ENCODE results near the gene CCDC192. TPM values are rescaled to one million over a fixed set of nuclear protein-coding genes. Genes with fewer than 3 reads are reported as not detected.
"Not testable (repeated sequence)": the region's sequence is repeated elsewhere in the genome, so short reads cannot be mapped to it uniquely, and the experiment has no call there.

The CCDC192 gene
- total RNA-seq, 1 experiment from 2014 or later, result not detected

GRCh38 chr5:127685662-127686061 is 17.5 kb upstream of the CCDC192 start:
- no peaks in the 10 kb centered on the region for H3K36me3 ChIP-seq
- no peak overlapping the region for H3K4me3 ChIP-seq
- no peaks in the 10 kb centered on the region for H3K4me1 ChIP-seq
- DNase-seq, result no peak
- no peaks in the 10 kb centered on the region for H3K9me3 ChIP-seq (replicated peaks)
- no peak overlapping the region for H3K27ac ChIP-seq
- no peaks in the 10 kb centered on the region for H3K27me3 ChIP-seq

DNA sequence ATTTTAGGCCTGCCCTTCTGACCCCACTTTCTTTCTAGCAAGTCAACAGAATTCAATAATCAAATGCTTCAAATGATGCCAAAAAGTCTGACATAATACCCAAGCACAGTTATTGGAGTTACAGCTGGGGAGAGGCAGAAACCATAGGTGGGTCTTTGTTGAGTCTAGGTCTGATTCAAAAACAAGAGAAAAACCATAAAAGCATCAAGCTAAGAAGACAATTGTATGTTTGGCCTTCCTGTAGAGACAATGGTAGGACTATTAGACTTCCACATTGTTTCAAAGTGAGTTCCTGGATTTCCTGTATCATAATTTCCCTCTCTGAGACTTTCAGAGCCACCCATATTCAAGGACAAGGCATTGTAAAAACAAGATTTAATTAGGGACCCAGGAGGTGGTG is 16.8 kb upstream of the CCDC192 start:
- no peak overlapping the region for H3K27ac ChIP-seq
- H3K9me3 ChIP-seq (replicated peaks), result no peaks in the 10 kb centered on the region
- H3K4me3 ChIP-seq, result no peak overlapping the region
- no peaks in the 10 kb centered on the region for H3K4me1 ChIP-seq
- no peaks in the 10 kb centered on the region for H3K36me3 ChIP-seq
- DNase-seq, result no peak
- no peaks in the 10 kb centered on the region for H3K27me3 ChIP-seq

- no peak for DNase-seq
- Histone ChIP-seq H3K4me1 (no peaks in the 10 kb centered on the region), H3K36me3 (no peaks in the 10 kb centered on the region), H3K4me3 (no peak overlapping the region), H3K9me3 (replicated peaks) (0 out of 2 replicates have a peak, but pooled peaks cover under 1% of the 10 kb centered on the region), H3K27ac (no peak overlapping the region), H3K27me3 (no peaks in the 10 kb centered on the region; the same call in 1 of the 2 replicates)
Observed at GRCh38 chr5:127694518-127695171, 8.5 kb upstream of the CCDC192 start.

DNA sequence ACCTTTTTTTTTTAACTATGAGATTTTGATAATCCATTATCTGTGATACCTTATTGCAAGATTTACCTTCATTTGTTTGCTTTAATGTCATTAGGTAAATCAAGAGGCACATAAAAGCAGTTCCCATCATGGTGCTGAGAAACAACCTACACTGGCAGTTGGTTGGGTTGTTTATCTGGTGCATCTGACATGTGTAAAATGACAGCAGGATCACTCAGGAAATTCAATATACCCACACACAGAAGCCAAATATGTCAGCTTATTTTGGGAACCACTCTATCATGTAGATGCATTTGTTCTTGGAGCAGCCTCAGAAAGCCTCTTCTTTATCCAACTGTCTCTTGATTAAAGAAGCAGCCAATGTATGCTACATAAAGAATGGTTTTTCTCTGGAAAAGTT is 7.8 kb upstream of the CCDC192 start:
- Histone ChIP-seq H3K4me1 (no peaks in the 10 kb centered on the region), H3K27me3 (no peaks in the 10 kb centered on the region; the same call in 1 of the 2 replicates), H3K27ac (no peak overlapping the region), H3K9me3 (replicated peaks) (0 out of 2 replicates have a peak, but pooled peaks cover 2% of the 10 kb centered on the region), H3K36me3 (no peaks in the 10 kb centered on the region), H3K4me3 (no peak overlapping the region)
- DNase-seq, result no peak

DNA sequence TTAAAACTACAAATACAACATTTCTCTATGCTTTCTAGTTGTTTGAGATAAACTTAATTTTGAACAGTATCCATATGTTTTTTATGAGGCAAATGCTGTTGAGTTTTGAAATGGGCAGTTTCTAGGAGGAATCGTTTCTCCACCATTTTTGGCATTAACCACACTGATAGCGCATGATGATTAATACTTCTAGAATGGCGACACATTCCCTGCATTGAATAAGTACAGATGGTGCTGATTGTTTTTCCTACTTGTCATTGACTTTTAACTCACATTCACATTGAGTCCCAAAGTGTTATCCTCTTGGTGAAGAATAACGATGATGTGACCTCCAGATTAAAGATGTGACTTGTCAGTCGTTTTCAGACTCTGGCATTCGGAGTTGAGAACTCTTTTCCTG is 6.5 kb upstream of the CCDC192 start:
- no peak for DNase-seq
- no peaks in the 10 kb centered on the region; the same call in 1 of the 2 replicates for H3K27me3 ChIP-seq
- no peaks in the 10 kb centered on the region for H3K36me3 ChIP-seq
- H3K4me3 ChIP-seq, result no peak overlapping the region
- H3K27ac ChIP-seq, result no peak overlapping the region
- no peaks in the 10 kb centered on the region for H3K4me1 ChIP-seq
- H3K9me3 ChIP-seq (replicated peaks), result 0 out of 2 replicates have a peak, but pooled peaks cover 6% of the 10 kb centered on the region

- no peaks in the 10 kb centered on the region for H3K36me3 ChIP-seq
- H3K27me3 ChIP-seq, result no peaks in the 10 kb centered on the region; the same call in 1 of the 2 replicates
- H3K4me1 ChIP-seq, result no peaks in the 10 kb centered on the region
- no peak for DNase-seq
- H3K9me3 ChIP-seq (replicated peaks), result 0 out of 2 replicates have a peak, but pooled peaks cover 6% of the 10 kb centered on the region
- H3K27ac ChIP-seq, result no peak overlapping the region
- no peak overlapping the region for H3K4me3 ChIP-seq
Observed at GRCh38 chr5:127697894-127698600, 5.1 kb upstream of the CCDC192 start.

GRCh38 chr5:127699416-127699815 is 3.8 kb upstream of the CCDC192 start:
- no peak for DNase-seq
- Histone ChIP-seq H3K36me3 (no peaks in the 10 kb centered on the region), H3K27ac (no peak overlapping the region), H3K27me3 (no peaks in the 10 kb centered on the region; the same call in 1 of the 2 replicates), H3K4me3 (no peak overlapping the region), H3K9me3 (replicated peaks) (0 out of 2 replicates have a peak, but pooled peaks cover 6% of the 10 kb centered on the region), H3K4me1 (no peaks in the 10 kb centered on the region)

DNA sequence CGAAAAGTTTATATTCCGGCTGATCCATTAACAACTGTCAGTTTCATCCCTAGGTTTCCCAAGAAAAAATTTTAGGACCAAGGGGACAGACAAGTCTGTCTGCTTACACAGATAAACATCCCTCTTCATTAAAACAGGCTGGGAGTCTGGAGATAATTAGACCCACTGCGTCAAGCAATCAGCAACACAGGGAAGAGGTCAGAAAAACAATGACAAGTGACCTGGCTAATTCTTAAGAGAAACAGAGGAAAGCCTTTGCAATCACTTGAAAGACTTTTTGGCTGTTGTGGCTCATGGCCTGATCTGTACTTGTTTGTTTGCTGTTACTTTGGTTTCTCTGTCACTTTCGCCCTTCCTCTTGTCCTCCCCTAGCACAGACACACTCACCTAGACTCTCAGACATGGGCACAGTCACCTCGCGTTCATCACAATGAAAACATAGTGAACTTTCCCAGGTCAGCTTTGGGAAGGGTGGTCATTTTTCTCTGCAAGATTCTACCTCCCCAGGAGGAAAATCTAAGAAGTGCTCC is 2.9 kb upstream of the CCDC192 start:
- Histone ChIP-seq H3K4me1 (no peaks in the 10 kb centered on the region), H3K27ac (no peak overlapping the region), H3K27me3 (no peaks in the 10 kb centered on the region; the same call in 1 of the 2 replicates), H3K4me3 (no peak overlapping the region), H3K36me3 (no peaks in the 10 kb centered on the region), H3K9me3 (replicated peaks) (0 out of 2 replicates have a peak, but pooled peaks cover 6% of the 10 kb centered on the region)
- no peak for DNase-seq

- H3K9me3 ChIP-seq (replicated peaks), result 0 out of 2 replicates have a peak, but pooled peaks cover 6% of the 10 kb centered on the region
- H3K27me3 ChIP-seq, result no peaks in the 10 kb centered on the region
- no peak for DNase-seq
- no peak overlapping the region for H3K4me3 ChIP-seq
- no peaks in the 10 kb centered on the region for H3K36me3 ChIP-seq
- H3K27ac ChIP-seq, result no peak overlapping the region
- H3K4me1 ChIP-seq, result no peaks in the 10 kb centered on the region
Observed at GRCh38 chr5:127702434-127702833, 757 bp upstream of the CCDC192 start.

- no peaks in the 10 kb centered on the region for H3K27me3 ChIP-seq
- no peak for DNase-seq
- no peak overlapping the region for H3K27ac ChIP-seq
- H3K4me3 ChIP-seq, result no peak overlapping the region
- 0 out of 2 replicates have a peak, but pooled peaks cover 4% of the 10 kb centered on the region for H3K9me3 ChIP-seq (replicated peaks)
- no peaks in the 10 kb centered on the region for H3K4me1 ChIP-seq
- no peaks in the 10 kb centered on the region for H3K36me3 ChIP-seq
Observed at GRCh38 chr5:127705120-127705892, 2.1 kb downstream of the CCDC192 start.

DNA sequence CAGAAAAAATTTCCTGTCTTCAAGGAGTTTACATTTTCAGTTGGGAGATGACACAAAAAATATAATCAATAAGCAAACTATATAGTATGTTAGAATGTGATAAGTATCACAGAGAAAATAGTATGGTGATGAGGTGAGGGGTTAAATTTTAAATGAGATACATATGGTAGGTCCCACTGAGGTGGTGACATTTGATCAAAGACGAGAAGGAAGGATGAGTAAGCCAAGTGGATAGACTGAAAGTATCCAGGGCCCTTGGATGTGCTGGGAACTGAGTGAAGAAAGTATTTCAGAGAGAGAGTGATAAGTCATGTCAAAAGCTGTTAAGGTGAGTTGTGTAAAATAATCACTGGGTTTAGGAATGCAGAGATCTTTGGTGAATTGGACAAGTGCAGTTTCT is 3.5 kb downstream of the CCDC192 start:
- Histone ChIP-seq H3K36me3 (no peaks in the 10 kb centered on the region), H3K27ac (no peak overlapping the region), H3K27me3 (no peaks in the 10 kb centered on the region), H3K4me3 (no peak overlapping the region), H3K4me1 (no peaks in the 10 kb centered on the region), H3K9me3 (replicated peaks) (no peaks in the 10 kb centered on the region)
- no peak for DNase-seq

GRCh38 chr5:127707209-127707608 is 4.0 kb downstream of the CCDC192 start:
- no peaks in the 10 kb centered on the region for H3K36me3 ChIP-seq

DNA sequence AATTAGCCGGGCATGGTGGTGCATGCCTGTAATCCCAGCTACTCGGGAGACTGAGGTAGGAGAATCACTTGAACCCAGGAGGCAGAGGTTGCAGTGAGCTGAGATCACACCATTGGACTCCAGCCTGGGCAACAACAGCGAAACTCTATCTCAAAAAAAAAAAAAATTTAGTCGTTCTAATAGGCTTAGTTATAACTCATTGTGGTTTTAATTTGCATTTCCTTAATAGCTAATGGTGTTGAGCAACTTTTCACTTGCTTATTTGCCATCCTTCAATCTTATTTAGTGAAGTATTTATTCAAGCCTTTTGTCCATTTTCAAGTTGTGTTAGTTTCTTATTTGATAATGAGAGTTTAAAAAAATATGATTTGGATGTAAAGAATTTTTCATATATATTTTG is 9.9 kb downstream of the CCDC192 start:
- not testable (repeated sequence) for H3K27ac ChIP-seq; H3K4me3 ChIP-seq; H3K4me1 ChIP-seq; H3K27me3 ChIP-seq; H3K36me3 ChIP-seq; H3K9me3 ChIP-seq (replicated peaks); DNase-seq

More at GRCh38 chr5:127707209-127707608, 4.0 kb downstream of the CCDC192 start:
- Histone ChIP-seq H3K4me1 (no peaks in the 10 kb centered on the region), H3K27ac (no peak overlapping the region), H3K4me3 (no peak overlapping the region), H3K27me3 (no peaks in the 10 kb centered on the region), H3K9me3 (replicated peaks) (no peaks in the 10 kb centered on the region)
- no peak for DNase-seq

- H3K9me3 ChIP-seq (replicated peaks), result no peaks in the 10 kb centered on the region
- no peaks in the 10 kb centered on the region for H3K36me3 ChIP-seq
- no peaks in the 10 kb centered on the region for H3K4me1 ChIP-seq
- H3K27me3 ChIP-seq, result 0 out of 2 replicates have a peak, but pooled peaks cover 2% of the 10 kb centered on the region
- H3K27ac ChIP-seq, result no peak overlapping the region
- H3K4me3 ChIP-seq, result no peak overlapping the region
- no peak for DNase-seq
Observed at GRCh38 chr5:127718181-127718580, 15.0 kb downstream of the CCDC192 start.

Data from SJCRH30 (cell line).